Trophoblast cell (in vitro differentiated cells and primary cell): ENCODE results near the gene GPR52.

Experiments
- DNase-seq, 2 donors: peaks; one replicate each; pipeline ENCODE4 v3.0.0-alpha.2; 2016
- H2AFZ ChIP-seq: 2 replicates; pipeline ENCODE4 v1.6.1; 2013; ENCODE audit warnings: low read length, moderate library complexity, mild to moderate bottlenecking; ENCODE audit not compliant: insufficient read depth, poor library complexity
- H2AK5ac ChIP-seq: 2 replicates; pipeline ENCODE4 v1.6.1; 2013; ENCODE audit warnings: mild to moderate bottlenecking, low read length
- H2BK120ac ChIP-seq: 2 replicates; pipeline ENCODE4 v1.6.1; 2013; ENCODE audit warnings: low read length, mild to moderate bottlenecking, moderate library complexity; ENCODE audit not compliant: insufficient read depth, poor library complexity
- H2BK12ac ChIP-seq: 2 replicates; pipeline ENCODE4 v1.6.1; 2013; ENCODE audit warnings: mild to moderate bottlenecking, low read length, moderate library complexity
- H2BK5ac ChIP-seq: 2 replicates; pipeline ENCODE4 v1.6.1; 2013; ENCODE audit warnings: low read length, low read depth, moderate library complexity, mild to moderate bottlenecking; ENCODE audit not compliant: poor library complexity
- H3K14ac ChIP-seq: 2 replicates; pipeline ENCODE4 v1.6.1; 2013; ENCODE audit warnings: mild to moderate bottlenecking, low read length
- H3K18ac ChIP-seq: 2 replicates; pipeline ENCODE4 v1.6.1; 2013; ENCODE audit warnings: mild to moderate bottlenecking, low read length
- H3K23ac ChIP-seq: 2 replicates; pipeline ENCODE4 v1.6.1; 2013; ENCODE audit warnings: low read length
- H3K27ac ChIP-seq: 2 replicates; pipeline ENCODE4 v1.5.1; 2013; ENCODE audit warnings: low read depth, mild to moderate bottlenecking, inconsistent platforms, low read length, moderate library complexity
- H3K27me3 ChIP-seq: 2 replicates; pipeline ENCODE4 v1.6.1; 2013; ENCODE audit warnings: inconsistent platforms, mild to moderate bottlenecking, low read length, moderate library complexity; ENCODE audit not compliant: insufficient read depth
- H3K36me3 ChIP-seq, 2 experiments: 1 replicate in 1 of 2; 2 replicates in 1 of 2; pipeline ENCODE4 v1.6.1; 2013; ENCODE audit warnings: low read length in 2 of 2, mild to moderate bottlenecking in 2 of 2, moderate library complexity in 1 of 2; ENCODE audit not compliant: insufficient read depth in 2 of 2, control insufficient read depth in 1 of 2
- H3K4ac ChIP-seq: 2 replicates; pipeline ENCODE4 v1.6.1; 2013; ENCODE audit warnings: low read depth, mild to moderate bottlenecking, low read length, moderate library complexity
- H3K4me1 ChIP-seq, 2 experiments: 1 replicate in 1 of 2; 2 replicates in 1 of 2; pipeline ENCODE4 v1.6.1; 2013; ENCODE audit warnings: low read length in 2 of 2, mild to moderate bottlenecking in 2 of 2, moderate library complexity in 1 of 2; ENCODE audit not compliant: insufficient read depth in 2 of 2, control insufficient read depth in 1 of 2
- H3K4me2 ChIP-seq: 2 replicates; pipeline ENCODE4 v1.6.1; 2013; ENCODE audit warnings: inconsistent platforms, mild to moderate bottlenecking, low read length, moderate library complexity
- H3K4me3 ChIP-seq: 2 replicates; pipeline ENCODE4 v1.5.1; 2013; ENCODE audit warnings: mild to moderate bottlenecking, low read depth, low read length, inconsistent platforms
- H3K79me1 ChIP-seq: one replicate; pipeline ENCODE4 v1.6.1; 2013; ENCODE audit warnings: low read length
- H3K79me2 ChIP-seq: 2 replicates; pipeline ENCODE4 v1.6.1; 2013; ENCODE audit warnings: low read length, mild to moderate bottlenecking; ENCODE audit not compliant: control insufficient read depth, insufficient read depth, poor library complexity
- H3K9ac ChIP-seq: 2 replicates; pipeline ENCODE4 v1.6.1; 2013; ENCODE audit warnings: mild to moderate bottlenecking, low read length
- H3K9me3 ChIP-seq: 2 replicates; pipeline ENCODE4 v1.6.1; 2013; ENCODE audit warnings: low read depth, mild to moderate bottlenecking, control low read depth, inconsistent platforms, low read length; ENCODE audit not compliant: insufficient read depth
- H4K12ac ChIP-seq: 2 replicates; pipeline ENCODE4 v1.6.1; 2013; ENCODE audit warnings: low read depth, mild to moderate bottlenecking, low read length, moderate library complexity
- H4K8ac ChIP-seq: 2 replicates; pipeline ENCODE4 v1.6.1; 2013; ENCODE audit warnings: low read depth, mild to moderate bottlenecking, low read length, moderate library complexity
- H4K91ac ChIP-seq: one replicate; pipeline ENCODE4 v1.6.1; 2013; ENCODE audit warnings: low read depth, mild to moderate bottlenecking, low read length, moderate library complexity
- WGBS: extraction: QIAGEN DNeasy Blood & Tissue Kit; methylation state at CpG from one replicate; pipeline ENCODE4 v1.1.7; 2013; ENCODE audit warnings: missing lambda C conversion rate; ENCODE audit not compliant: insufficient read length, insufficient coverage; ENCODE audit errors: extremely low coverage; 5-methylcytosine and 5-hydroxymethylcytosine counted together

The GPR52 gene

GRCh38 chr1:174433451-174433850 is 14.3 kb upstream of the GPR52 start:
- H3K4me2 ChIP-seq: no peak overlapping the region
- no peaks in the 10 kb centered on the region for H3K27me3 ChIP-seq
- H3K79me2 ChIP-seq: no peaks in the 10 kb centered on the region
- H3K4me3 ChIP-seq: no peak overlapping the region
- no peaks in the 10 kb centered on the region for H3K36me3 ChIP-seq
- no peak overlapping the region for H3K27ac ChIP-seq
- H3K18ac ChIP-seq: no peak overlapping the region
- H2AK5ac ChIP-seq: no peak overlapping the region
- H3K9ac ChIP-seq: no peak overlapping the region
- H3K23ac ChIP-seq: no peak overlapping the region
- no peaks in the 10 kb centered on the region for H3K9me3 ChIP-seq
- H3K79me1 ChIP-seq: no peaks in the 10 kb centered on the region
- no peak overlapping the region for H2BK120ac ChIP-seq
- no CpG with 5 or more reads among the region's 1 CpG for WGBS
- no peak overlapping the region for H3K14ac ChIP-seq
- no peak overlapping the region for H4K91ac ChIP-seq
- H2BK5ac ChIP-seq: no peak overlapping the region
- H3K4ac ChIP-seq: no peak overlapping the region
- no peak overlapping the region for H2BK12ac ChIP-seq
- no peak overlapping the region for H4K8ac ChIP-seq
- DNase-seq: peak; percentile 8 to 53
- H2AFZ ChIP-seq: no peak overlapping the region
- H3K4me1 ChIP-seq: no peaks in the 10 kb centered on the region
- no peak overlapping the region for H4K12ac ChIP-seq

GRCh38 chr1:174445351-174445750 is 2.4 kb upstream of the GPR52 start:
- Histone ChIP-seq H3K18ac (no peak overlapping the region), H3K4me2 (no peak overlapping the region), H4K8ac (no peak overlapping the region), H3K23ac (no peak overlapping the region), H3K79me2 (no peaks in the 10 kb centered on the region), H4K91ac (no peak overlapping the region), H2BK12ac (no peak overlapping the region), H3K36me3 (no peaks in the 10 kb centered on the region), H3K79me1 (no peaks in the 10 kb centered on the region), H2AFZ (no peak overlapping the region), H2BK120ac (no peak overlapping the region), H4K12ac (no peak overlapping the region), H3K27ac (no peak overlapping the region), H3K4me1 (no peaks in the 10 kb centered on the region), H3K9ac (no peak overlapping the region), H3K4ac (no peak overlapping the region), H2AK5ac (no peak overlapping the region), H3K27me3 (no peaks in the 10 kb centered on the region), H3K4me3 (no peak overlapping the region), H3K9me3 (no peaks in the 10 kb centered on the region), H3K14ac (no peak overlapping the region), H2BK5ac (no peak overlapping the region)
- no peak for DNase-seq

GRCh38 chr1:174445817-174446216 is 1.9 kb upstream of the GPR52 start:
- no peak overlapping the region for H3K9ac ChIP-seq
- no peak overlapping the region for H3K23ac ChIP-seq
- no peak overlapping the region for H3K4me3 ChIP-seq
- H2BK12ac ChIP-seq: no peak overlapping the region
- H3K27me3 ChIP-seq: no peaks in the 10 kb centered on the region
- H4K8ac ChIP-seq: no peak overlapping the region
- no peak overlapping the region for H4K12ac ChIP-seq
- no peak overlapping the region for H3K14ac ChIP-seq
- H3K9me3 ChIP-seq: no peaks in the 10 kb centered on the region
- no peak overlapping the region for H2AK5ac ChIP-seq
- H3K27ac ChIP-seq: no peak overlapping the region
- H3K4ac ChIP-seq: no peak overlapping the region
- no CpG with 5 or more reads among the region's 6 CpGs for WGBS
- H2AFZ ChIP-seq: no peak overlapping the region
- H2BK120ac ChIP-seq: no peak overlapping the region
- H3K36me3 ChIP-seq: no peaks in the 10 kb centered on the region
- no peaks in the 10 kb centered on the region for H3K4me1 ChIP-seq
- no peak overlapping the region for H2BK5ac ChIP-seq
- no peak overlapping the region for H4K91ac ChIP-seq
- no peaks in the 10 kb centered on the region for H3K79me2 ChIP-seq
- H3K18ac ChIP-seq: no peak overlapping the region
- no peaks in the 10 kb centered on the region for H3K79me1 ChIP-seq
- DNase-seq: no peak
- no peak overlapping the region for H3K4me2 ChIP-seq

- Histone ChIP-seq H3K14ac (no peak overlapping the region), H2AFZ (no peak overlapping the region), H3K27ac (no peak overlapping the region), H3K4me1 (no peaks in the 10 kb centered on the region), H3K23ac (no peak overlapping the region), H2AK5ac (no peak overlapping the region), H3K79me2 (no peaks in the 10 kb centered on the region), H2BK5ac (no peak overlapping the region), H3K36me3 (no peaks in the 10 kb centered on the region), H4K91ac (no peak overlapping the region), H3K4me2 (no peak overlapping the region), H3K9ac (no peak overlapping the region), H3K4me3 (no peak overlapping the region), H3K4ac (no peak overlapping the region), H3K9me3 (no peaks in the 10 kb centered on the region), H3K79me1 (no peaks in the 10 kb centered on the region), H4K8ac (no peak overlapping the region), H2BK12ac (no peak overlapping the region), H3K27me3 (no peaks in the 10 kb centered on the region), H3K18ac (no peak overlapping the region), H4K12ac (no peak overlapping the region), H2BK120ac (no peak overlapping the region)
- DNase-seq: no peak
- no CpG with 5 or more reads among the region's 5 CpGs for WGBS
Observed at GRCh38 chr1:174448531-174448883, 743 bp downstream of the GPR52 start.

- Histone ChIP-seq H3K4me2 (no peak overlapping the region), H3K79me1 (no peaks in the 10 kb centered on the region), H3K27ac (no peak overlapping the region), H3K4me1 (no peaks in the 10 kb centered on the region), H3K14ac (no peak overlapping the region), H4K8ac (no peak overlapping the region), H3K27me3 (no peaks in the 10 kb centered on the region), H3K18ac (no peak overlapping the region), H2BK5ac (no peak overlapping the region), H3K9me3 (no peaks in the 10 kb centered on the region), H3K36me3 (no peaks in the 10 kb centered on the region), H4K91ac (no peak overlapping the region), H2BK12ac (no peak overlapping the region), H3K79me2 (no peaks in the 10 kb centered on the region), H4K12ac (no peak overlapping the region), H3K9ac (no peak overlapping the region), H2AFZ (no peak overlapping the region), H3K4me3 (no peak overlapping the region), H3K4ac (no peak overlapping the region), H2BK120ac (no peak overlapping the region), H3K23ac (no peak overlapping the region), H2AK5ac (no peak overlapping the region)
- no CpG with 5 or more reads among the region's 5 CpGs for WGBS
- no peak for DNase-seq
Observed at GRCh38 chr1:174448974-174449373, 1.2 kb downstream of the GPR52 start.
